Neural progenitor cell (in vitro differentiated cells): ENCODE data around the gene EVA1A. TPM values are rescaled to one million over a fixed set of nuclear protein-coding genes. Genes with fewer than 3 reads are reported as not detected.

Source experiments
- DNase-seq: peaks from one replicate; pipeline ENCODE4 v3.0.0-alpha.2; 2016; ENCODE audit warnings: low spot score
- H2AFZ ChIP-seq: fragments of 200-600 bp; sonication (generic); replicated peaks from 2 replicates; pipeline ENCODE4 v1.6.1; 2016; ENCODE audit warnings: antibody characterized with exemption
- H3F3A ChIP-seq: fragments of 200-600 bp; sonication (generic); 2 replicates; pipeline ENCODE4 v1.6.1; 2016; ENCODE audit warnings: antibody characterized with exemption, low read depth
- H3K27ac ChIP-seq: fragments of 200-600 bp; sonication (generic); 2 replicates; pipeline ENCODE4 v1.5.1; 2016; ENCODE audit warnings: mild to moderate bottlenecking
- H3K27me3 ChIP-seq: fragments of 200-600 bp; sonication (generic); 2 replicates; pipeline ENCODE4 v1.6.1; 2016; ENCODE audit warnings: mild to moderate bottlenecking, moderate library complexity
- H3K36me3 ChIP-seq: fragments of 200-600 bp; sonication (generic); 2 replicates; pipeline ENCODE4 v1.5.1; 2016
- H3K4me1 ChIP-seq: fragments of 200-600 bp; sonication (generic); 2 replicates; pipeline ENCODE4 v1.6.1; 2016; ENCODE audit warnings: mixed run types
- H3K4me2 ChIP-seq: fragments of 200-600 bp; sonication (generic); 2 replicates; pipeline ENCODE4 v1.6.1; 2016
- H3K4me3 ChIP-seq: fragments of 200-600 bp; sonication (generic); 2 replicates; pipeline ENCODE4 v1.5.1; 2016
- H3K79me2 ChIP-seq: fragments of 200-600 bp; sonication (generic); 2 replicates; pipeline ENCODE4 v1.6.1; 2016; ENCODE audit warnings: low read depth
- H3K9ac ChIP-seq: fragments of 200-600 bp; sonication (generic); 2 replicates; pipeline ENCODE4 v1.6.1; 2016
- H3K9me3 ChIP-seq: fragments of 200-600 bp; sonication (generic); 2 replicates; pipeline ENCODE4 v1.5.1; 2016; ENCODE audit warnings: low read depth
- H4K20me1 ChIP-seq: fragments of 200-600 bp; sonication (generic); 2 replicates; pipeline ENCODE4 v1.6.1; 2016; ENCODE audit warnings: low read depth
- H3K27ac Mint-ChIP-seq: 3 replicates; pipeline ENCODE4 v1.8.0; 2021; ENCODE audit warnings: mixed read lengths
- H3K27me3 Mint-ChIP-seq: 2 replicates; pipeline ENCODE4 v1.8.0; 2022; ENCODE audit warnings: low read depth, mild to moderate bottlenecking, inconsistent platforms, moderate library complexity, mixed read lengths; ENCODE audit not compliant: insufficient read depth
- H3K36me3 Mint-ChIP-seq: 3 replicates; pipeline ENCODE4 v1.8.0; 2021; ENCODE audit warnings: mixed read lengths
- H3K4me1 Mint-ChIP-seq: 3 replicates; pipeline ENCODE4 v1.8.0; 2021; ENCODE audit warnings: mixed read lengths
- H3K4me3 Mint-ChIP-seq: 3 replicates; pipeline ENCODE4 v1.8.0; 2021; ENCODE audit warnings: mild to moderate bottlenecking, moderate library complexity, mixed read lengths
- H3K9me3 Mint-ChIP-seq: 3 replicates; pipeline ENCODE4 v1.8.0; 2020; ENCODE audit warnings: mixed read lengths
- EZH2 ChIP-seq: fragments of 200-600 bp; sonication (generic); IDR thresholded peaks from 2 replicates; pipeline ENCODE4 v1.6.1; 2017; ENCODE audit warnings: antibody characterized with exemption, mild to moderate bottlenecking, moderate library complexity
- EZH2phosphoT487 ChIP-seq: fragments of 200-600 bp; sonication (generic); IDR thresholded peaks from 2 replicates; pipeline ENCODE4 v1.6.1; 2017; ENCODE audit warnings: antibody characterized with exemption
- total RNA-seq: library from RNA; depleted of rRNA; stranded (reverse); fragments of >200 nt; gene quantifications from 2 replicates; pipeline ENCODE4 v1.2.3, GENCODE V29; 2015; ENCODE audit warnings: low replicate concordance
- TF ChIP-seq, protein P1 (sequence below): fragments of 200-600 bp; sonication (generic); IDR thresholded peaks from 2 replicates; pipeline ENCODE4 v1.5.1; 2017; ENCODE audit warnings: antibody characterized with exemption, mild to moderate bottlenecking

The EVA1A gene
- total RNA-seq, 1 donor from 2014 or later = 2.8 TPM

- Histone ChIP-seq H4K20me1 (no peaks in the 10 kb centered on the region), H3K79me2 (no peaks in the 10 kb centered on the region), H3K9me3 (no peaks in the 10 kb centered on the region)
Observed at GRCh38 chr2:75558136-75558535, 2.6 kb downstream of the EVA1A start.

GRCh38 chr2:75557474-75558133, 3.1 kb downstream of the EVA1A start:
- Mint-ChIP-seq H3K4me1 (peaks cover 39% of the 10 kb centered on the region), H3K27me3 (peaks cover 7% of the 10 kb centered on the region), H3K36me3 (no peaks in the 10 kb centered on the region), H3K9me3 (no peaks in the 10 kb centered on the region), H3K27ac (no peak overlapping the region), H3K4me3 (no peak overlapping the region)
- Histone ChIP-seq H4K20me1 (no peaks in the 10 kb centered on the region), H3K79me2 (no peaks in the 10 kb centered on the region), H3K27me3 (peaks cover 34% of the 10 kb centered on the region), H3K4me1 (peaks cover 12% of the 10 kb centered on the region), H3K36me3 (no peaks in the 10 kb centered on the region), H3K9me3 (no peaks in the 10 kb centered on the region), H3K4me2 (no peak overlapping the region), H3K27ac (no peak overlapping the region), H3K9ac (no peak overlapping the region), H2AFZ (no peak overlapping the region), H3K4me3 (no peak overlapping the region), H3F3A (no peaks in the 10 kb centered on the region)
- no peak for TF ChIP-seq EZH2phosphoT487
- TF ChIP-seq, protein P1, sequence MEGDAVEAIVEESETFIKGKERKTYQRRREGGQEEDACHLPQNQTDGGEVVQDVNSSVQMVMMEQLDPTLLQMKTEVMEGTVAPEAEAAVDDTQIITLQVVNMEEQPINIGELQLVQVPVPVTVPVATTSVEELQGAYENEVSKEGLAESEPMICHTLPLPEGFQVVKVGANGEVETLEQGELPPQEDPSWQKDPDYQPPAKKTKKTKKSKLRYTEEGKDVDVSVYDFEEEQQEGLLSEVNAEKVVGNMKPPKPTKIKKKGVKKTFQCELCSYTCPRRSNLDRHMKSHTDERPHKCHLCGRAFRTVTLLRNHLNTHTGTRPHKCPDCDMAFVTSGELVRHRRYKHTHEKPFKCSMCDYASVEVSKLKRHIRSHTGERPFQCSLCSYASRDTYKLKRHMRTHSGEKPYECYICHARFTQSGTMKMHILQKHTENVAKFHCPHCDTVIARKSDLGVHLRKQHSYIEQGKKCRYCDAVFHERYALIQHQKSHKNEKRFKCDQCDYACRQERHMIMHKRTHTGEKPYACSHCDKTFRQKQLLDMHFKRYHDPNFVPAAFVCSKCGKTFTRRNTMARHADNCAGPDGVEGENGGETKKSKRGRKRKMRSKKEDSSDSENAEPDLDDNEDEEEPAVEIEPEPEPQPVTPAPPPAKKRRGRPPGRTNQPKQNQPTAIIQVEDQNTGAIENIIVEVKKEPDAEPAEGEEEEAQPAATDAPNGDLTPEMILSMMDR = no peak
- no peak for TF ChIP-seq EZH2
- DNase-seq = no peak

More at GRCh38 chr2:75558136-75558535, 2.6 kb downstream of the EVA1A start:
- Mint-ChIP-seq H3K4me1 (peaks cover 39% of the 10 kb centered on the region), H3K4me3 (no peak overlapping the region), H3K27ac (no peak overlapping the region), H3K27me3 (peaks cover 7% of the 10 kb centered on the region), H3K9me3 (no peaks in the 10 kb centered on the region), H3K36me3 (no peaks in the 10 kb centered on the region)
- no peaks in the 10 kb centered on the region for H3K36me3 ChIP-seq
- no peak for DNase-seq
- no peaks in the 10 kb centered on the region for H3F3A ChIP-seq
- no peak overlapping the region for H3K4me2 ChIP-seq
- H3K4me3 ChIP-seq = no peak overlapping the region
- no peak overlapping the region for H2AFZ ChIP-seq
- H3K27me3 ChIP-seq = peaks cover 39% of the 10 kb centered on the region
- H3K27ac ChIP-seq = no peak overlapping the region
- peaks cover 12% of the 10 kb centered on the region for H3K4me1 ChIP-seq
- no peak for TF ChIP-seq EZH2phosphoT487
- TF ChIP-seq, protein P1 = no peak
- no peak for TF ChIP-seq EZH2
- H3K9ac ChIP-seq = no peak overlapping the region

GRCh38 chr2:75556679-75557366, 3.9 kb downstream of the EVA1A start:
- H3K9me3 Mint-ChIP-seq = no peaks in the 10 kb centered on the region

More at GRCh38 chr2:75556679-75557366, 3.9 kb downstream of the EVA1A start:
- Mint-ChIP-seq H3K27ac (no peak overlapping the region), H3K36me3 (no peaks in the 10 kb centered on the region), H3K27me3 (peaks cover 7% of the 10 kb centered on the region), H3K4me3 (no peak overlapping the region), H3K4me1 (peaks cover 38% of the 10 kb centered on the region)
- Histone ChIP-seq H3K4me3 (no peak overlapping the region), H3K9me3 (no peaks in the 10 kb centered on the region), H4K20me1 (no peaks in the 10 kb centered on the region), H3K4me2 (no peak overlapping the region), H3K9ac (no peak overlapping the region), H3K36me3 (no peaks in the 10 kb centered on the region), H2AFZ (no peak overlapping the region), H3K27ac (no peak overlapping the region), H3F3A (no peaks in the 10 kb centered on the region), H3K27me3 (peaks cover 26% of the 10 kb centered on the region), H3K4me1 (peaks cover 12% of the 10 kb centered on the region), H3K79me2 (no peaks in the 10 kb centered on the region)
- DNase-seq = no peak
- TF ChIP-seq, protein P1 = no peak
- no peak for TF ChIP-seq EZH2phosphoT487
- TF ChIP-seq EZH2 = no peak
